PFSK-1 (cell line): ENCODE data around the gene TULP4.

Experiments
- FOXP2 ChIP-seq: optimal IDR thresholded peaks from 2 replicates; pipeline ENCODE3; 2011; ENCODE audit warnings: borderline replicate concordance, control low read depth, inconsistent platforms; ENCODE audit not compliant: insufficient read depth; ENCODE audit errors: extremely low read length, extremely low read depth
- POLR2AphosphoS5 ChIP-seq: IDR thresholded peaks from 2 replicates; pipeline ENCODE4 v1.6.1; 2012; ENCODE audit warnings: low read depth, mild to moderate bottlenecking, control low read depth, low read length, moderate library complexity
- REST ChIP-seq, 2 experiments: IDR thresholded peaks; 2 replicates each; pipeline versions ENCODE4 v1.6.1 to v1.8.0; 2011 to 2012; ENCODE audit warnings: low read depth in 2 of 2, low read length in 2 of 2, control low read depth in 1 of 2, inconsistent platforms in 1 of 2, mild to moderate bottlenecking in 1 of 2, moderate library complexity in 1 of 2; ENCODE audit not compliant: insufficient read depth in 1 of 2
- SIN3A ChIP-seq: IDR thresholded peaks from 2 replicates; pipeline ENCODE4 v1.6.1; 2012; ENCODE audit warnings: mild to moderate bottlenecking, low read length, moderate library complexity, borderline replicate concordance; ENCODE audit not compliant: insufficient read depth
- TAF1 ChIP-seq: IDR thresholded peaks from 2 replicates; pipeline ENCODE4 v1.6.1; 2012; ENCODE audit warnings: low read length, control low read depth, borderline replicate concordance; ENCODE audit not compliant: insufficient read depth

The TULP4 gene

GRCh38 chr6:158410784-158411183 lies 98.5 kb downstream of the TULP4 start:
- TF ChIP-seq FOXP2 (no peak), TAF1 (no peak), POLR2AphosphoS5 (no peak), SIN3A (no peak), REST (IDR thresholded peaks at IDR 0.05; ENCODE audit: insufficient read depth in 1 of 2, low read depth in 2 of 2, low read length in 2 of 2) (no peak)

- no peak for TF ChIP-seq POLR2AphosphoS5
- no peak for TF ChIP-seq REST (IDR thresholded peaks at IDR 0.05; ENCODE audit: insufficient read depth in 1 of 2, low read depth in 2 of 2, low read length in 2 of 2)
- no peak for TF ChIP-seq TAF1
Measured at GRCh38 chr6:158411998-158412397, 99.7 kb downstream of the TULP4 start.

- no peak for TF ChIP-seq POLR2AphosphoS5
- no peak for TF ChIP-seq TAF1
- TF ChIP-seq FOXP2 = no peak
- no peak for TF ChIP-seq REST (IDR thresholded peaks at IDR 0.05; ENCODE audit: insufficient read depth in 1 of 2, low read depth in 2 of 2, low read length in 2 of 2)
- TF ChIP-seq SIN3A = no peak
Measured at GRCh38 chr6:158413028-158413427, 100.8 kb downstream of the TULP4 start.

GRCh38 chr6:158413814-158414565 lies 101.7 kb downstream of the TULP4 start:
- no peak for TF ChIP-seq FOXP2
- no peak for TF ChIP-seq TAF1
- TF ChIP-seq POLR2AphosphoS5 = no peak
- no peak for TF ChIP-seq REST (IDR thresholded peaks at IDR 0.05; ENCODE audit: insufficient read depth in 1 of 2, low read depth in 2 of 2, low read length in 2 of 2)
- no peak for TF ChIP-seq SIN3A

GRCh38 chr6:158414851-158415262 lies 102.6 kb downstream of the TULP4 start:
- no peak for TF ChIP-seq REST (IDR thresholded peaks at IDR 0.05; ENCODE audit: insufficient read depth in 1 of 2, low read depth in 2 of 2, low read length in 2 of 2)
- TF ChIP-seq SIN3A = no peak
- no peak for TF ChIP-seq POLR2AphosphoS5
